ENCODE data around the gene HMGA1.
"Not testable (repeated sequence)": the region's sequence is repeated elsewhere in the genome, so short reads cannot be mapped to it uniquely, and the experiment has no call there.

Gene HMGA1

DNA sequence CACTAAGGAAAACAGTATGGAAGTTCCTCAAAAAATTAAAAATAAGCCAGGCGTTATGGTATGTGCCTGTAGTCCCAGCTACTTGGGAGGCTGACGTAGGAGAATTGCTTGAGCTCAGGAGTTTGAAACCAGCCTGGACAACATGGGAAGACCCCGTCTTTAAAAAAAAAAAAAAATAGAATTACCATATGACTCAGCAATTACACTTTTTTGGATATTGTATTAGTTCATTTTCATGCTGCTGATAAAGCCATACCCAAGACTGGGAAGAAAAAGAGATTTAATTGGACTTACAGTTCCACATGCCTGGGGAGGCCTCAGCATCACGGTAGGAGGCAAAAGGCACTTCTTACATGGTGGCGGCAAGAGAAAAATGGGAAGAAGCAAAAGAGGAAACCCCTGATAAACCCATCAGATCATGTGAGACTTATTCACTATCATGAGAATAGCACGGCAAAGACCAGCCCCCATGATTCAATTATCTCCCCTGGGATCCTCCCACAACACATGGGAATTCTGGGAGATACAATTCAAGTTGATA is 22.9 kb downstream of the HMGA1 start:
- DNase-seq (ENCODE audit: low read depth in 2 of 2, low spot score in 1 of 2) = no peak

DNA sequence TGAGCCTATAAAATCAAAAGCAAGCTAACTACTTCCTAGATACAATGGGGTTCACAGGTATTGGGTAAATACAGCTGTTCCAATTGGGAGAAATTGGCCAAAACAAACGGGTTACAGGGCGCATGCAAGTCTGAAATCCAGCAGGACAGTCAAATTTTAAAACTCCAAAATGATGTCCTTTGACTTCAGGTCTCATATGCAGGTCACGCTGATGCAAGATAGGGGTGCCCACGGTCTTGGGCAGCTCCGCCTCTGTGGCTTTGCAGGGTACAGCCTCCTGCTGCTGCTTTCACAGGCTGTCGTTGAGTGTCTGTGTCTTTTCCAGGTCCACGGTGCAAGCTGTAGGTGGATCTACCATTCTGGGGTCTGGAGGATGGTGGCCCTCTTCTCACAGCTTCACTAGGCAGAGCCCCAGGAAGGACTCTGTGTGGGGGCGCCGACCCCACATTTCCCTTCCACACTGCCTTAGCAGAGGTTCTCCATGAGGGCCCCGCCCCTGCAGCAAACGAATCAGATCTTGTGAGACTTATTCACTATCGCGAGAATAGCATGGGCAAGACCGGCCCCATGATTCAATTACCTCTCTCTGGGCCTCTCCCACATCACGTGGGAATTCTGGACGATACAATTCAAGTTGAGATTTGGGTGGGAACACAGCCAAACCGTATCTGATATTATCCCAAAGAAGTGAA is 24.0 kb downstream of the HMGA1 start:
- no peak for DNase-seq (ENCODE audit: low read depth in 2 of 2, low spot score in 1 of 2)

- not testable (repeated sequence) for DNase-seq (ENCODE audit: low read depth in 2 of 2, low spot score in 1 of 2)
These were observed 26.8 kb downstream of the HMGA1 start for GRCh38 chr6:34263484-34263883.

GRCh38 chr6:34267746-34268145 is 31.1 kb downstream of the HMGA1 start:
- no peak for DNase-seq (ENCODE audit: low read depth in 2 of 2, low spot score in 1 of 2)

GRCh38 chr6:34269132-34269531 is 32.5 kb downstream of the HMGA1 start:
- not testable (repeated sequence) for DNase-seq (ENCODE audit: low read depth in 2 of 2, low spot score in 1 of 2)

DNA sequence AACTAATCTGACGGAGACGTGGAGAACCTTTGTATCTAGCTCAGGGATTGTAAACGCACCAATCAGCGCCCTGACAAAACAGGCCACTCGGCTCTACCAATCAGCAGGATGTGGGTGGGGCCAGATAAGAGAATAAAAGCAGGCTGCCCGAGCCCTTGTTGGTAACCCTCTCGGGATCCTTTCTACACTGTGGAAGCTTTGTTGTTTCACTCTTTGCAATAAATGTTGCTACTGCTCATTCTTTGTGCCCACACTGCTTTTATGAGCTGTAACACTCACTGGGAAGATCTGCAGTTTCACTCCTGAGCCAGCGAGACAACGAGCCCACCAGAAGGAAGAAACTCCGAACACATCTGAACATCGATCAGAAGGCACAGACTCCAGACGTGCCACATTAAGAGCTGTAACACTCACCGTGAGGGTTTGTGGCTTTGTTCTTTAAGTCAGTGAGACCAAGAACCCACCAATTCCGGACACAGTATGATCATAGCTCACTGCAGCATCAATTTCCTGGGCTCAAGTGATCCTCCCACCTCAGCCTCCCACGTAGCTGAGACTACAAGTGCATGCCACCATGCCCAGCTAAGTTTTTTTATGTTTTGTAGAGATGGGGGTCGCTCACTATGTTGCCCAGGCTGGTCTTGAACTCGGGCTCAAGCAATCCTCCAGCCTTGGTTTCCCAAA is 33.1 kb downstream of the HMGA1 start:
- not testable (repeated sequence) for DNase-seq (ENCODE audit: low read depth in 2 of 2, low spot score in 1 of 2)

DNA sequence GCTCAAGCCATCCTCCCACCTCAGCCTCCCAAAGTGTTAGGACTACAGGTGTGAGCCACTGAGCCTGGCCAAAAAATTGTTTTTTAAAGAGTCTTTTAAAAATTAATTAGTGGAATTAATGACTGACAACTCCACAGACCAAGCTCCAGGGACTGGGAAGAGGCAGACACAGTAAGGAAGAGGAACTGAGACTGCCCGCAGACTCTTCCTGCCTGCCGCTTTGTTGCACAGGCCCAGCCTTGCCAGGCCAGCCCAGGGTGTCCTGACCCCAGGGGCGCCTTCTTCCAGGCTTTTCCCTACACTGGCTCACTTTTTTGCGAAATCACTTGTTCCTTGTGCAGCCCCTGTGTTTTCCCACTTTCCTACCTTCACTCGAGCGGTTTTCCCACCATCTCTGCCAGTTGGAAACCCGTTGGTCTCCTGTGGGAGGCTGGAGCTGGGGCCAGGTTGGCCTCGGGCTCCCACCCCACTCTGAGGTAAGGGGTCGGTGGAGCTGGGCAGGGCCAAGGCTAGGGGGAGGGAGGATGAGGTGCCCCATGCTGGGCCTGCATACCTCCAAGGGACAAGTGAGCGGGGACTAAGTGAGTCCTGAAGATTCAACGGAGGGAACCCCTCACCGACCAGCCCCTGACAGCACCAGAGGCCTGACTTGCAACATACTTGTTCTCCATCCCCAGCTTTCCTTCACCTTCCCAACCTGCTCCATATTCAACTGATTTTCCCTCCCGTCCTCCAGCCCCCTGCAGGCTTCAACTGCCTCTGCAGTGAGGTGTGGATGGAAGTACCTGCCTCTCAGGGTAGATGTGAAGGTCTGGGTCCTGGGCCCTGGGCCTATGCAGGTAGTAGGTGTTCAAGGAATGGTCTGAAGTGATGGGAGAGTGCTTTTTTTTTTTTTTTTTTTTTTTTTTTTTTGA is 35.6 kb downstream of the HMGA1 start:
- DNase-seq (ENCODE audit: low read depth in 2 of 2, low spot score in 1 of 2) = no peak

- DNase-seq (ENCODE audit: low read depth in 2 of 2, low spot score in 1 of 2) = no peak
These were observed 36.7 kb downstream of the HMGA1 start for GRCh38 chr6:34273242-34273805.

DNA sequence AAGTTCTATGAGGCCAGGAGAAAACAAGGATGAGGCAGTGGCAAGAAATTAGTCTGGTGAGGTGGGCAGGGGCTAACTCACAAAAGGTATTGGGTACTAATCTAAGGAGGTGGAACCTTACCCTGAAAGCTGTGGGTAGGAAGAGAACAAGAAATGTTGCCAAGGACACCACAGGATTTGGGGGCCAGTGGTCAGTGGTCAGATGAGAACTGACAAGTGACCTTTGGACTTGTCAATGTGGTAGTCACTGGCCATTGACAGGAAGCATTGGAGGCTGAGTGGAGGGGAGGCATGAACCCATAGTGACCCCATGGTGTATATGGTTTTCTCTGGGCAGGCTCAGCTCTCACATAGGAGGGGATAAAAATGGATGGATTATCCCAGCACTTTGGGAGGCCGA is 37.5 kb downstream of the HMGA1 start:
- no peak for DNase-seq (ENCODE audit: low read depth in 2 of 2, low spot score in 1 of 2)

DNA sequence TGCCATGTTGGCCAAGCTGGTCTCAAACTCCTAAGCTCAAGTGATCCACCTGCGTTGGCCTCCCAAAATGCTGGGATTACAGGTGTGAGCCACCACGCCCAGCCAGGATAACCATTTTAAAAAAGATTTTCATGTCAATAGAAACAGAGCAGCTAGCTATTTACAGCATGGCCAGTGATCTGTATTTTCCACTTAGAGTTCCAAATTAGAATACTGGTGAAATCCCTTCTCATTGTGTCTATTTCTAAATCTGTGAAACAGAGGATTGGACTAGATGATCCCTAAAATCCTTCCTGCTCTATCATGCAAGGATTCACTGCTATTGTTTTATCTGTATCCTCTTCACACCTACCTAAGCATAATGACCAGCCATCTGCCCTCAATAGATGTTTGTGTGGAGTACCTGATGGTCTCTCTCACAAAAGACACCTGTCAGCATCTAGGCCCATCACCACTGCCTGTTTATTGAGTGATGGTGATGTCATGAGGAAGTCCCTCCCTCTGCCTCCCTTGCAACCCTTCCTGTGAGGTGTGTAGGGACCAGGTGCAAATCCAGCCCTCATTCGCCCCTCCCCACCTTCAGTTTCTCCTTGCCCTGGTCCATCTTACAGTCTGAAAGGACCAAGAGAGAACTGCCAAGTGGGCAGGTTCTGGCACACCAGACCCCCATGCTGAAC is 38.6 kb downstream of the HMGA1 start:
- DNase-seq (ENCODE audit: low read depth in 2 of 2, low spot score in 1 of 2) = no peak

- no peak for DNase-seq (ENCODE audit: low read depth in 2 of 2, low spot score in 1 of 2)
These were observed 39.5 kb downstream of the HMGA1 start for GRCh38 chr6:34276191-34276590.

- no peak for DNase-seq (ENCODE audit: low read depth in 2 of 2, low spot score in 1 of 2)
These were observed 40.4 kb downstream of the HMGA1 start for GRCh38 chr6:34276881-34277762.

GRCh38 chr6:34277763-34278112 is 41.1 kb downstream of the HMGA1 start:
- DNase-seq (ENCODE audit: low read depth in 2 of 2, low spot score in 1 of 2) = no peak

GRCh38 chr6:34278833-34279232 is 42.2 kb downstream of the HMGA1 start:
- DNase-seq (ENCODE audit: low read depth in 2 of 2, low spot score in 1 of 2) = no peak

GRCh38 chr6:34280216-34280615 is 43.5 kb downstream of the HMGA1 start:
- DNase-seq (ENCODE audit: low read depth in 2 of 2, low spot score in 1 of 2) = no peak

DNA sequence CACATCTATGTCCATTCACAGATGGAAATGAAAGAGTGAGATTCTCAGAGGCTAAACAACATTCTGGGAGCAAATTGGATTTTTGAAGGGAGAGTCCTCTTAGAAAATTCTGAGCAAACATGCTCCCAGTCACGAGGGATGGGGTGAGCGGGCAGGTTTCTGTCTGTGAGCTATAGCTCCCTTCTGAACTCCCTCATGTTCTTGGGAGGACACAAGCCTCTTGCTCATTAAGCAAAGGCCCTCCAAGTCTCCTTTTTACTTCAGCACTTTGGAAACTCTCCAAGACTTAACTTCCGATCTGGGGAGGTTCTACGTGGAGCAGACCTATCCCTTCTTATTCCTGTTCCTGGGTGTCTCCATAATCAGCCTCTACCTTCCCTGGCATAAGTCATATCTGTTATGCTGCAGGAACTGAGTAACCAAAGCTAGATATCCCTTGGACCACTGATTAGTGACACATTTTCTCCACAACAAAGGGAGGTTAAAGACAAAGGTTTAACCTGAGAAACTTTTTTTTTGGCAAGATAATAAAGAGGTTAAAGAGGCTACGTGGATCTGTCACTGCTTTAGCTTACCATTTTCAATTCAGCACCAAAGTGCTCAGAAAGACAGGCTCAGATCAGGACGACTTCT is 45.1 kb downstream of the HMGA1 start:
- DNase-seq (ENCODE audit: low read depth in 2 of 2, low spot score in 1 of 2) = no peak

DNA sequence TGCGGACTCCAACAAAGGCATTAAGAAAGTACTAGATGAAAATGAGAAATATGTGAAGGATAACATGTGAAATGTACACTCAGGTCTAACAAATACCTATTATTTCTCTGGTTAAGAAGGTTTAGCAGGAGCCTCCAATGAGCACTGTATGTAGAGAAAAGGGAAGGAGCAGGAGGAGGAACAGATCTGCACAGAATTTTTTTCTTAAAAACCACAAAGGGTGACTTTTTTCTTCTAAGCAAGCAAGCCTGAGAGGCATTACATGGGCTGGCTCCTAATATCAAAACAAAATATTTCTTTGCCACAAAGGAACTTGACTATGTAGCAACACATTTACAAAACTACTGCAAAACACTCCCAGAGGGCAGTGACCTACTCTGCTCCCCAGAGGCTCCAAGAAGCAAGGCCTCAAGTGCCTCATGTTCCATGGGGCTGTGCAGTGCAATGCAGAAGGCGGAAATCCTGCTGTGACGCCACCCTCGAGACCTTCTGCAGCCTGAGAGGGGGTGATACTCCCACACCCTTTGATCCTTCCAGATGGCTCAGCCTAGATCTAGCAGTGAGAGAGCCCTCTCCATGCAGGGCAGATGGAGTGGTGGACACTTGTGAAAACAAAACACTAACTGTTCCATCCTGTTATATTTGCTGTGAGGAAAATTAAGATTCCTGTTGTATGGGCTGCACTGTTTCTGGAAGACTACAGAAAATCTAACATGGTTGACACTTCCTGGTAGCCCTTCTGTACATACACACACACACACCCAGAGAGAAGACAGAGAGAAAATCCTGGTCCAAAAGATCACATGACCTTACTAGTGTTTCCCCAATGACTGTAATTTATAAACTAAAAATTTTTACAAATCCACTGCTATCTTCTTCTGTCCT is 48.1 kb downstream of the HMGA1 start:
- DNase-seq (ENCODE audit: low read depth in 2 of 2, low spot score in 1 of 2) = no peak

- no peak for DNase-seq (ENCODE audit: low read depth in 2 of 2, low spot score in 1 of 2)
These were observed 48.9 kb downstream of the HMGA1 start for GRCh38 chr6:34285448-34286164.
